Stimulated activated CD4-positive, alpha-beta T cell treated with anti-CD3 and anti-CD28 coated beads, Interleukin-2, amount 100 ng/mL, for 4 hours (primary cell): ENCODE data around the gene DNAJC16.
"Not testable (repeated sequence)": the region's sequence is repeated elsewhere in the genome, so short reads cannot be mapped to it uniquely, and the experiment has no call there.

Experiments
- DNase-seq: peaks from one replicate; pipeline ENCODE4 v3.0.0-alpha.2; 2020; ENCODE audit warnings: low read depth

Gene DNAJC16

GRCh38 chr1:15526490-15527339 is at the start of gene DNAJC16:
DNAJC16 (plus strand) TSS chr1:15526848; CDS start chr1:15529106, 2,258 bp downstream.
- DNase-seq: peak; percentile 92

- DNase-seq: no peak
Measured at GRCh38 chr1:15476927-15477326, 49.7 kb upstream of the DNAJC16 start.

- no peak for DNase-seq
Measured at GRCh38 chr1:15477646-15478212, 48.9 kb upstream of the DNAJC16 start.

GRCh38 chr1:15479654-15480347 is 46.8 kb upstream of the DNAJC16 start:
- no peak for DNase-seq

GRCh38 chr1:15482455-15482854 is 44.2 kb upstream of the DNAJC16 start:
- DNase-seq: not testable (repeated sequence)

GRCh38 chr1:15482983-15483543 is 43.6 kb upstream of the DNAJC16 start:
- not testable (repeated sequence) for DNase-seq

- DNase-seq: no peak
Measured at GRCh38 chr1:15483971-15484370, 42.7 kb upstream of the DNAJC16 start.

- not testable (repeated sequence) for DNase-seq
Measured at GRCh38 chr1:15484443-15484842, 42.2 kb upstream of the DNAJC16 start.

GRCh38 chr1:15485636-15486035 is 41.0 kb upstream of the DNAJC16 start:
- no peak for DNase-seq

GRCh38 chr1:15486844-15487610 is 39.6 kb upstream of the DNAJC16 start:
- not testable (repeated sequence) for DNase-seq

- DNase-seq: no peak
Measured at GRCh38 chr1:15488371-15488770, 38.3 kb upstream of the DNAJC16 start.

GRCh38 chr1:15489052-15489736 is 37.5 kb upstream of the DNAJC16 start:
- no peak for DNase-seq

- not testable (repeated sequence) for DNase-seq
Measured at GRCh38 chr1:15491010-15491409, 35.6 kb upstream of the DNAJC16 start.

GRCh38 chr1:15492596-15492995 is 34.1 kb upstream of the DNAJC16 start:
- no peak for DNase-seq

GRCh38 chr1:15493869-15494390 is 32.7 kb upstream of the DNAJC16 start:
- DNase-seq: no peak

- DNase-seq: no peak
Measured at GRCh38 chr1:15500184-15501178, 26.2 kb upstream of the DNAJC16 start.

- DNase-seq: peak; percentile 8
Measured at GRCh38 chr1:15501208-15502032, 25.2 kb upstream of the DNAJC16 start.

GRCh38 chr1:15504436-15504835 is 22.2 kb upstream of the DNAJC16 start:
- no peak for DNase-seq

- DNase-seq: no peak
Measured at GRCh38 chr1:15506831-15507230, 19.8 kb upstream of the DNAJC16 start.
